Activated CD4-positive, CD25-positive, alpha-beta regulatory T cell treated with anti-CD3 and anti-CD28 coated beads, Interleukin-2, amount 50 U/mL, for 72 hours (primary cell): ENCODE results near the gene TTC7B.

ENCODE experiments used
- DNase-seq: peaks from one replicate; pipeline ENCODE4 v3.0.0; 2021

Gene TTC7B

GRCh38 chr14:90587252-90587910 is 228.8 kb downstream of the TTC7B start:
- no peak for DNase-seq

- no peak for DNase-seq
Observed at GRCh38 chr14:90585106-90585505, 231.1 kb downstream of the TTC7B start.

GRCh38 chr14:90583916-90584605 is 232.2 kb downstream of the TTC7B start:
- DNase-seq: no peak

- no peak for DNase-seq
Observed at GRCh38 chr14:90583427-90583826, 232.8 kb downstream of the TTC7B start.

- no peak for DNase-seq
Observed at GRCh38 chr14:90582166-90582565, 234.1 kb downstream of the TTC7B start.

- no peak for DNase-seq
Observed at GRCh38 chr14:90581745-90582144, 234.5 kb downstream of the TTC7B start.

- no peak for DNase-seq
Observed at GRCh38 chr14:90580377-90581335, 235.6 kb downstream of the TTC7B start.

- DNase-seq: no peak
Observed at GRCh38 chr14:90579816-90580215, 236.4 kb downstream of the TTC7B start.

- DNase-seq: no peak
Observed at GRCh38 chr14:90579088-90579487, 237.1 kb downstream of the TTC7B start.

GRCh38 chr14:90578283-90578985 is 237.8 kb downstream of the TTC7B start:
- no peak for DNase-seq

- DNase-seq: no peak
Observed at GRCh38 chr14:90577661-90578282, 238.5 kb downstream of the TTC7B start.

GRCh38 chr14:90576981-90577660 is 239.1 kb downstream of the TTC7B start:
- DNase-seq: no peak

GRCh38 chr14:90576581-90576980 is 239.6 kb downstream of the TTC7B start:
- no peak for DNase-seq

GRCh38 chr14:90575781-90576180 is 240.4 kb downstream of the TTC7B start:
- no peak for DNase-seq

GRCh38 chr14:90575336-90575735 is 240.9 kb downstream of the TTC7B start:
- DNase-seq: no peak

- no peak for DNase-seq
Observed at GRCh38 chr14:90574188-90575131, 241.8 kb downstream of the TTC7B start.

- DNase-seq: no peak
Observed at GRCh38 chr14:90573385-90574105, 242.7 kb downstream of the TTC7B start.

- DNase-seq: no peak
Observed at GRCh38 chr14:90572441-90573150, 243.6 kb downstream of the TTC7B start.
